BJ (cell line): ENCODE results near the gene GART. TPM values are rescaled to one million over a fixed set of nuclear protein-coding genes. Genes with fewer than 3 reads are reported as not detected.

Experiments
- CTCF ChIA-PET: fragments of 350-600 bp; formaldehyde crosslinking; extraction: SDS; loops from one replicate; lab custom pipeline; 2021; ENCODE audit warnings: antibody characterized with exemption, inconsistent platforms; lab: Yijun Ruan, JAX
- POLR2A ChIA-PET: fragments of 300-600 bp; sonication (Branson Sonifier 250); formaldehyde crosslinking; extraction: SDS; loops from one replicate; lab custom pipeline; 2021; ENCODE audit warnings: antibody characterized with exemption; lab: Charles Lee
- DNase-seq: peaks from one replicate; pipeline ENCODE4 v3.0.0-alpha.2; 2011; ENCODE audit warnings: low read depth
- H3K27me3 ChIP-seq: 2 replicates; pipeline ENCODE4 v1.6.0; 2011; ENCODE audit warnings: low read length; ENCODE audit not compliant: control insufficient read depth, insufficient read depth
- H3K36me3 ChIP-seq: 2 replicates; pipeline ENCODE4 v1.5.1; 2011; ENCODE audit warnings: low read length; ENCODE audit not compliant: control insufficient read depth, insufficient read depth
- H3K4me3 ChIP-seq: 2 replicates; pipeline ENCODE4 v1.5.1; 2011; ENCODE audit warnings: low read depth, mild to moderate bottlenecking, control low read depth, low read length
- CTCF ChIP-seq: IDR thresholded peaks from 2 replicates; pipeline ENCODE4 v1.5.1; 2011; ENCODE audit warnings: low read depth, mild to moderate bottlenecking, control low read depth, inconsistent platforms, low read length, moderate library complexity; ENCODE audit not compliant: insufficient read depth
- polyA plus RNA-seq: library from polyadenylated mRNA; depleted of rRNA; stranded (reverse); fragments of >200 nt; gene quantifications from 2 replicates; pipeline ENCODE4 v1.2.3, GENCODE V29; 2011

Gene GART
- polyA plus RNA-seq, 1 experiment: 14.8 TPM

- Histone ChIP-seq H3K27me3 (no peaks in the 10 kb centered on the region), H3K36me3 (peaks cover 13% of the 10 kb centered on the region), H3K4me3 (no peak overlapping the region)
- DNase-seq: no peak
- TF ChIP-seq CTCF: no peak
- CTCF ChIA-PET: no interaction called here
- POLR2A ChIA-PET: no interaction called here
Observed at GRCh38 chr21:33560965-33561364, 19.0 kb upstream of the GART start.

GRCh38 chr21:33559813-33560212, 17.9 kb upstream of the GART start:
- ChIA-PET CTCF (no interaction called here), POLR2A (no interaction called here)
- H3K27me3 ChIP-seq: no peaks in the 10 kb centered on the region
- H3K4me3 ChIP-seq: no peak overlapping the region
- no peak for DNase-seq
- no peak for TF ChIP-seq CTCF
- H3K36me3 ChIP-seq: peaks cover 13% of the 10 kb centered on the region

GRCh38 chr21:33558777-33559421, 17.0 kb upstream of the GART start:
- ChIA-PET CTCF (no interaction called here), POLR2A (no interaction called here)
- Histone ChIP-seq H3K4me3 (no peak overlapping the region), H3K27me3 (no peaks in the 10 kb centered on the region), H3K36me3 (peaks cover 16% of the 10 kb centered on the region)
- TF ChIP-seq CTCF: no peak
- DNase-seq: no peak

GRCh38 chr21:33557447-33557846, 15.5 kb upstream of the GART start:
- no peak for TF ChIP-seq CTCF
- no peak for DNase-seq
- H3K36me3 ChIP-seq: peaks cover 25% of the 10 kb centered on the region
- POLR2A ChIA-PET: interaction anchor here (0.6 kb wide), 2 partner anchors 12 to 402 kb away, joined by 5 read pairs; no protein-coding TSS in a partner anchor
- no peaks in the 10 kb centered on the region for H3K27me3 ChIP-seq
- CTCF ChIA-PET: interaction anchor here (1.3 kb wide), 2 partner anchors 9 to 11 kb away, joined by 3 to 5 read pairs; no protein-coding TSS in a partner anchor
- no peak overlapping the region for H3K4me3 ChIP-seq

GRCh38 chr21:33554982-33555344, 13.0 kb upstream of the GART start:
- no peak for TF ChIP-seq CTCF
- ChIA-PET POLR2A (no interaction called here), CTCF (interaction anchor here (1.7 kb wide), 1 partner anchor 28 kb away, joined by 5 read pairs; no protein-coding TSS in a partner anchor)
- DNase-seq: no peak
- H3K27me3 ChIP-seq: no peaks in the 10 kb centered on the region
- H3K36me3 ChIP-seq: peaks cover 38% of the 10 kb centered on the region
- no peak overlapping the region for H3K4me3 ChIP-seq
